Calu3 (cell line): ENCODE data around the gene ZNF394. TPM values are rescaled to one million over a fixed set of nuclear protein-coding genes. Genes with fewer than 3 reads are reported as not detected.

Source experiments
- BruUV-seq: library from RNA; stranded (reverse); fragments of 400-500 nt; replicated peaks from 2 replicates; lab custom pipeline; 2021; lab: Mats Ljungman, UMichigan
- CTCF ChIA-PET: fragments of 300-600 bp; sonication (Branson Sonifier 250); formaldehyde crosslinking; loops from one replicate; lab custom pipeline; 2022; ENCODE audit warnings: antibody characterized with exemption; lab: Charles Lee
- DNase-seq: peaks from one replicate; pipeline ENCODE4 v3.0.0; 2022
- H3K27ac Mint-ChIP-seq: one replicate; pipeline ENCODE4 v1.8.0; 2022; ENCODE audit warnings: mixed read lengths; ENCODE audit not compliant: unreplicated experiment
- H3K27me3 Mint-ChIP-seq: one replicate; pipeline ENCODE4 v1.8.0; 2022; ENCODE audit warnings: mixed read lengths; ENCODE audit not compliant: unreplicated experiment
- H3K36me3 Mint-ChIP-seq: one replicate; pipeline ENCODE4 v1.8.0; 2022; ENCODE audit warnings: mild to moderate bottlenecking, moderate library complexity, mixed read lengths; ENCODE audit not compliant: insufficient read depth, unreplicated experiment
- H3K4me1 Mint-ChIP-seq: one replicate; pipeline ENCODE4 v1.8.0; 2022; ENCODE audit warnings: mild to moderate bottlenecking, low read depth, mixed read lengths; ENCODE audit not compliant: unreplicated experiment
- H3K4me3 Mint-ChIP-seq: one replicate; pipeline ENCODE4 v1.8.0; 2022; ENCODE audit warnings: mild to moderate bottlenecking, low read depth, moderate library complexity, mixed read lengths; ENCODE audit not compliant: unreplicated experiment
- H3K9me3 Mint-ChIP-seq: one replicate; pipeline ENCODE4 v1.8.0; 2022; ENCODE audit warnings: low read depth, mixed read lengths; ENCODE audit not compliant: unreplicated experiment
- intact Hi-C: fragments of 100-400 bp; cut with micrococcal nuclease; formaldehyde crosslinking; loops from one replicate; pipeline ENCODE4 v1.10.0; 2022; ENCODE audit not compliant: unreplicated experiment
- total RNA-seq: library from RNA; stranded (reverse); gene quantifications from 2 replicates; pipeline ENCODE4 v1.2.3, GENCODE V29; 2022
- TF ChIP-seq, protein P1 (sequence below): fragments of 200-600 bp; IDR thresholded peaks from one replicate; pipeline ENCODE4 v1.8.0; 2022; ENCODE audit warnings: antibody characterized with exemption; ENCODE audit not compliant: unreplicated experiment

Gene ZNF394
- total RNA-seq, 1 experiment from 2014 or later: 17.3 TPM

DNA sequence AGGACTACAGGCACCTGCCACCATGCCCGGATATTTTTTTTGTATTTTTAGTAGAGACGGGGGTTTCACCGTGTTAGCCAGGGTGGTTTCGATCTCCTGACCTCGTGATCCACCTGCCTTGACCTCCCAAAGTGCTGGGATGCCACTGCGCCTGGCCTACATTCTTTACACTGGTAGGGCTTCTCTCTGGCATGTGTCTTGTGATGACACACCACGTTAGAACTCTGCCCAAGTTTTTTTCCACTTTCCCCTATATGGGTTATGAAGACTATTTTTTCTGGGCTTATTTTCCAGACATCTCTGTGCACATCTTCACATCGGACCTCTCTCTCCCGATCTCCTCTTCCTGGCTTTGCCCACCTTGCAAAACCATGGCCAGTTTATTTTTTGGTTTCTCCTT is 41.1 kb upstream of the ZNF394 start:
- Mint-ChIP-seq H3K4me3 (no peak overlapping the region), H3K9me3 (peaks cover 2% of the 10 kb centered on the region), H3K36me3 (peaks cover 10% of the 10 kb centered on the region), H3K27ac (no peak overlapping the region), H3K27me3 (no peaks in the 10 kb centered on the region), H3K4me1 (no peaks in the 10 kb centered on the region)
- CTCF ChIA-PET: interaction anchor here (0.7 kb wide), 1 partner anchor 490 kb away, joined by 5 read pairs; no protein-coding TSS in a partner anchor
- DNase-seq: no peak
- BruUV-seq: no TSS peak
- intact Hi-C loops: no loop called here
- TF ChIP-seq, protein P1, sequence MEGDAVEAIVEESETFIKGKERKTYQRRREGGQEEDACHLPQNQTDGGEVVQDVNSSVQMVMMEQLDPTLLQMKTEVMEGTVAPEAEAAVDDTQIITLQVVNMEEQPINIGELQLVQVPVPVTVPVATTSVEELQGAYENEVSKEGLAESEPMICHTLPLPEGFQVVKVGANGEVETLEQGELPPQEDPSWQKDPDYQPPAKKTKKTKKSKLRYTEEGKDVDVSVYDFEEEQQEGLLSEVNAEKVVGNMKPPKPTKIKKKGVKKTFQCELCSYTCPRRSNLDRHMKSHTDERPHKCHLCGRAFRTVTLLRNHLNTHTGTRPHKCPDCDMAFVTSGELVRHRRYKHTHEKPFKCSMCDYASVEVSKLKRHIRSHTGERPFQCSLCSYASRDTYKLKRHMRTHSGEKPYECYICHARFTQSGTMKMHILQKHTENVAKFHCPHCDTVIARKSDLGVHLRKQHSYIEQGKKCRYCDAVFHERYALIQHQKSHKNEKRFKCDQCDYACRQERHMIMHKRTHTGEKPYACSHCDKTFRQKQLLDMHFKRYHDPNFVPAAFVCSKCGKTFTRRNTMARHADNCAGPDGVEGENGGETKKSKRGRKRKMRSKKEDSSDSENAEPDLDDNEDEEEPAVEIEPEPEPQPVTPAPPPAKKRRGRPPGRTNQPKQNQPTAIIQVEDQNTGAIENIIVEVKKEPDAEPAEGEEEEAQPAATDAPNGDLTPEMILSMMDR: no peak

DNA sequence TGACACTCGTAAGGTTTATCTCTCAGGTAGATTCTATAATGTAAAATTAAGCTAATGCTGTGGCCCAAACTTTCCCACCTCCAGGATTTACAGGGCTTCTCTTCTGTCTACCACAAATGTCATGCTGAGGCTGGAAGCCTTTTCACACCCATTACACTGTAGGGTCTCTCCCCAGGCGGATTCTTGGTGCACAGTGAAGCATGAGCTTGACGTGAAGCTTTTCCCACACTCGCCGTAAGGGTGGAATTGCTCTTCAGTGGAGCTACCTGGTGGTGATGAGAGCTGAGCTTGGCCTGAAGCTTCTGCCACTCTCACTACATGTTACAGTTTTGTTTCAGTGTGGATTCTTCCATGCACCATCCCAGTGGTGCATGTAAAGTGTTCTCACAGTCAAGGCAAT is 40.5 kb upstream of the ZNF394 start:
- no TSS peak for BruUV-seq
- Mint-ChIP-seq H3K9me3 (peaks cover 2% of the 10 kb centered on the region), H3K4me1 (no peaks in the 10 kb centered on the region), H3K27me3 (no peaks in the 10 kb centered on the region), H3K27ac (no peak overlapping the region), H3K36me3 (peaks cover 10% of the 10 kb centered on the region), H3K4me3 (no peak overlapping the region)
- no peak for DNase-seq
- TF ChIP-seq, protein P1: no peak
- intact Hi-C loops: no loop called here
- CTCF ChIA-PET: no interaction called here

DNA sequence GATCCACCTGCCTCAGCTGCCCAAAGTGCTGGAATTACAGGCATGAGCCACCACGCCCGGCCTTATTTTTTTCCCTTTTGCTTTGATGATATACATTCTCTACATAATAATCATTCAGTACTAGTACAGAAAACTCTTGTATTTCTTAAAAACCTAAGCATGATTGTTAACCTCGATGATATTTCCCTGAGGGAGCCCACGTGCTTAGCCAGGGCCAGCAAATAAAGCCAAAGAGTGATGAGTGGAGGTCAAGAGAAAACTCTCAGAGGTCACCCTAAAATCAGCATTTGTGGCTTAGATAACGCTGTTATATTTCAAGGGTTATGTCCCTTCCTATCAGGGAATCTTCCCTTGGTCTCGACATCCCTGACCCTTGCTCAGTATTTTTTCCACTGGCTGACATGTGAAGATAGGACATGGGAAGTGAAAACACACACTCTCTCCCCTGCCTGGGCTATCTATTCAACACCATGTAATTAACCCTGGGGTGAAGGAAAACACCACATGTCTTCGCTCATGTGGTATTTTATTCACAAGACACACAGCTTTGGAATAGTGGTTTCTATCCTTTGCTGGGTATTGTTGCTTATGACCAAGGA is 39.2 kb upstream of the ZNF394 start:
- CTCF ChIA-PET: interaction anchor here (0.7 kb wide), 1 partner anchor 328 kb away, joined by 3 read pairs; no protein-coding TSS in a partner anchor
- Mint-ChIP-seq H3K4me1 (no peaks in the 10 kb centered on the region), H3K27ac (no peak overlapping the region), H3K9me3 (peaks cover 2% of the 10 kb centered on the region), H3K27me3 (no peaks in the 10 kb centered on the region), H3K36me3 (peaks cover 10% of the 10 kb centered on the region), H3K4me3 (no peak overlapping the region)
- TF ChIP-seq, protein P1: no peak
- no TSS peak for BruUV-seq
- DNase-seq: no peak
- intact Hi-C loops: no loop called here

DNA sequence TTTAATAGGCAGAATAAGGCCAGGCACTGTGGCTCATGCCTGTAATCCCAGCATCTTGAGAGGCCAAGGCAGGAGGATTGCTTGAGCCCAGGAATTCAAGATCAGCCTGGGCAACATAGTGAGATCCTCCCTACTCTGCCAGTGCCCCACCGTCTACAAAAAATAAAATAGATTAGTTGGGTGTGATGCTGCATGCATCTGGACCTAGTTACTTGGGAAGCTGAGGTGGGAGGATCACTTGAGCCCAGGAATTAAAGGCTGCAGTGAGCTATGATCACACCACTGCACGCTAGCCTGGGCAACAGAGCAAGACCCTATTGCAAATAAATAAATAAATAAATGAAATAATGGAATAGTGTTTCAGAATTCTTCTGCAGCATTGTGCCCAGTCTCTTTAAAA is 35.6 kb upstream of the ZNF394 start:
- CTCF ChIA-PET: no interaction called here
- no TSS peak for BruUV-seq
- no peak for DNase-seq

More for the DNA sequence above, 35.6 kb upstream of the ZNF394 start:
- TF ChIP-seq, protein P1: no peak
- Mint-ChIP-seq H3K4me3 (no peak overlapping the region), H3K27ac (no peak overlapping the region), H3K36me3 (peaks cover 8% of the 10 kb centered on the region), H3K9me3 (peaks cover 12% of the 10 kb centered on the region), H3K4me1 (no peaks in the 10 kb centered on the region), H3K27me3 (no peaks in the 10 kb centered on the region)
- intact Hi-C loops: no loop called here
